HUES6 (cell line): ENCODE data around the gene PTPRU.

Source experiments
- H3K27ac ChIP-seq: 2 replicates; pipeline ENCODE4 v1.7.0; 2013; ENCODE audit warnings: low read depth, mild to moderate bottlenecking, low read length, inconsistent platforms
- H3K27me3 ChIP-seq: 2 replicates; pipeline ENCODE4 v1.6.1; 2013; ENCODE audit warnings: low read length; ENCODE audit not compliant: control insufficient read depth, insufficient read depth
- H3K36me3 ChIP-seq: 2 replicates; pipeline ENCODE4 v1.6.1; 2013; ENCODE audit warnings: low read length; ENCODE audit not compliant: control insufficient read depth, insufficient read depth
- H3K4me1 ChIP-seq: 2 replicates; pipeline ENCODE4 v1.6.1; 2013; ENCODE audit warnings: low read length; ENCODE audit not compliant: control insufficient read depth, insufficient read depth
- H3K4me3 ChIP-seq: 2 replicates; pipeline ENCODE4 v1.5.1; 2013; ENCODE audit warnings: low read depth, low read length
- H3K9ac ChIP-seq: one replicate; pipeline ENCODE4 v1.6.1; 2013; ENCODE audit warnings: mild to moderate bottlenecking, low read length
- H3K9me3 ChIP-seq: 2 replicates; pipeline ENCODE4 v1.6.1; 2013; ENCODE audit warnings: low read depth, low read length; ENCODE audit not compliant: control insufficient read depth, insufficient read depth

Gene PTPRU

DNA sequence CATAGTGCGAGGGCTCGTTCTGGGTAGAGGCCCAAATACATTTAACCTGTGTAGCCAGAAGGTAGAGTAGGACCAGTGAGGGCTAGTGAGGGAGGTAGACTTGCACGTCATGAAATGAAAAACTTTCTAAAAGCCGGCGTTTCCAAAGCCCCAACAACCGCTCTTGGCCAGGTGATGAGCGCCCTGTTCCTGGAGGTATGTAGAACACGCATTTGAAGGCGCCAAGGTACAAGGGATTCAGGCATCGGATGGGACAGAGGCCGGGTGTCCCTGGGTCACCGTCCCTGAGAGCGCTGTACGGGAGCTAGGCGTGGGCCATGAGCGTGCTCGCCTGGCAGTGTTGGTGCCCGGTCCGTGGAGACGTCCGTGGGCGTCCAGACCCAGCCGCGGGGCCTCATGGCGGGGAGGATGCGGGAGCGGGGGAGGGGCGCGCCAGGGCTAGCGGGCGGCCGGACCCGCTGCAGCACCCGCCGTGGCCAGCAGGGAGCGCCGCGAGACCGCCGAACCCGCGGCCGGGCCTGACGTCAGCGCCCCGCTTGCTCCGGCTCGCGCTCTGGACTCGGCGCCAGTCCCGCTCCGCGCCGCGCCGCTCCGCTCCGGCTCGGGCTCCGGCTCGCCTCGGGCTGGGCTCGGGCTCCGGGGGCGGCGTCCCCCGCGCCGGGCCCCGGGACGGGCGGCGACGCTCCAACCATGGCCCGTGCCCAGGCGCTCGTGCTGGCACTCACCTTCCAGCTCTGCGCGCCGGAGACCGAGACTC lies at the start of gene PTPRU:
Gene PTPRU, plus strand, starts transcription at position 568 of the 757 bp plus-strand sequence. Its CDS starts 123 bp downstream, at position 691.
- Histone ChIP-seq H3K36me3 (no peaks in the 10 kb centered on the region), H3K9me3 (no peaks in the 10 kb centered on the region), H3K27ac (no peak within 1 kb of the TSS), H3K4me3 (peak within 1 kb of the TSS; percentile 85), H3K9ac (peak within 1 kb of the TSS; percentile 53), H3K4me1 (peaks cover 34% of the 10 kb centered on the region), H3K27me3 (peaks cover 47% of the 10 kb centered on the region)

GRCh38 chr1:29186707-29187106 lies 49.6 kb upstream of the PTPRU start:
- Histone ChIP-seq H3K9me3 (peaks cover 3% of the 10 kb centered on the region; the same call in 1 of the 2 replicates), H3K36me3 (no peaks in the 10 kb centered on the region), H3K4me1 (peaks cover 20% of the 10 kb centered on the region), H3K4me3 (peak overlapping the region; percentile 10; the same call in 1 of the 2 replicates), H3K9ac (peak overlapping the region; percentile 79), H3K27me3 (no peaks in the 10 kb centered on the region), H3K27ac (peak overlapping the region; percentile 80)

GRCh38 chr1:29190718-29191117 lies 45.6 kb upstream of the PTPRU start:
- peaks cover 16% of the 10 kb centered on the region for H3K4me1 ChIP-seq
- H3K27ac ChIP-seq = no peak overlapping the region
- H3K4me3 ChIP-seq = no peak overlapping the region
- H3K27me3 ChIP-seq = no peaks in the 10 kb centered on the region
- H3K9ac ChIP-seq = no peak overlapping the region
- peaks cover 3% of the 10 kb centered on the region; the same call in 1 of the 2 replicates for H3K9me3 ChIP-seq
- H3K36me3 ChIP-seq = peaks cover 35% of the 10 kb centered on the region

DNA sequence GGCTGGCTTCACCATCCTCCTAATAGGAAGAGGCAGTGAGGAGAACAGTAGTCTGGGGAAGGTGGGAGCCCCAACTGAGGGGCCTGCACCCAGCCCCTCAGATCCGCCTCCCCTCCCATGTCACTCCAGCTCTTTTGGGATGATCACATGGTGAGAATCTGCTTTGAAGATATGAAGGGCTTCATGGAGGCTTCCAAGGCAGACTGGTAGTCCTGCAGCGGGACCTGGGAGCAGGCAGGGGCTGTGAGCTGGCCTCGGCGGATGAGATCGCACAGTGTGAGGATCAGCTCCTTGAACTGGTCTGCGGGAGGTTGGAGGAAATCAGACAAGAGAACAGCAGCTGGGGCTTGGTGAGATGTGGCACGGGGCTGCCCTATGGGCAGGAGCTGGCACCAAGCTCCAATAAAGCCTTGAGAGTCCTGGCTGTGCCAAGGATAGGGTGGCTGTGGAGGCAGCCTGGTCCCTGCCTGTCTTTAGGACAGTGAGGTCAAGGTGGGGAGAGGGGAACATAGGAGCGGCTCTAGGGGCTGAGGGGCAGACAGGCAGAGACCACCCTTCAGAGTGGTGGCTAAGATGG lies 42.4 kb upstream of the PTPRU start:
- Histone ChIP-seq H3K27me3 (no peaks in the 10 kb centered on the region), H3K36me3 (peaks cover 53% of the 10 kb centered on the region), H3K9ac (peak overlapping the region; percentile 15), H3K4me3 (no peak overlapping the region), H3K9me3 (peaks cover 3% of the 10 kb centered on the region; the same call in 1 of the 2 replicates), H3K4me1 (peaks cover 3% of the 10 kb centered on the region; the same call in 1 of the 2 replicates), H3K27ac (no peak overlapping the region)

GRCh38 chr1:29195881-29196291 lies 40.4 kb upstream of the PTPRU start:
- H3K27ac ChIP-seq = no peak overlapping the region
- H3K36me3 ChIP-seq = peaks cover 69% of the 10 kb centered on the region
- no peaks in the 10 kb centered on the region for H3K27me3 ChIP-seq
- H3K4me1 ChIP-seq = peaks cover 3% of the 10 kb centered on the region; the same call in 1 of the 2 replicates
- no peak overlapping the region for H3K9ac ChIP-seq
- no peak overlapping the region for H3K4me3 ChIP-seq
- peaks cover 3% of the 10 kb centered on the region; the same call in 1 of the 2 replicates for H3K9me3 ChIP-seq

DNA sequence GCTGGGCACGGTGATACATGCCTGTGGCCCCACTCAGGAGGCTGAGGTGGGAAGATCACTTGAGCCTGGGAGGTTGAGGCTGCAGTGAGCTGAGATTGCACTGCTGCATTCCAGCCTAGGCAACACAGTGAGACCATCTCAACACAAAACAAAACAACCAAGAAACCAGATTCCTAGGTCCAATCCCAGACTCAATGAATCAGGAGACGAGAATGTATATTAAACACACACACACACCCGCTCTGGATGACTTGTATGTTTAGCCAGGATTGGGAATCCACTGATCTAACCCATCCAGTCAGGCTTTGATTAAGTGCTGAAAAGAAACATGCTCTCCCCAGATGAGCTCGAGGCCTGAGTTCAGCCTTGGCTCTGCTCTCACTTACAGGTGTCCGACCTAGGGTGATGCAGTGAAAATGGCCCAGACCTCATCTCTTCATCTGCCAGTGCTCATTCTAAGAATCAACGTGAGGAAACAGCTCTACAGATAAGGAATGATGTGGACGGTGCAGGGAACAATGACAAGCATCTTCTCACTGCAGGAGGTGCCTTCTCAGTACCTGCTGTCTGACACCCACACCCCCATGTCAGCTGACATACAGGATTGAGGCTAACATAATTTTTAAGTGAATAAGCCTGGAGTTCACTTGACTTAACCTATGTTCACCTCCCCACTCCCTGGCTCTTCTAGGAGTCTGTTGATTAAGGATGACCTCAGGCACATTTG lies 39.3 kb upstream of the PTPRU start:
- no peak overlapping the region for H3K9ac ChIP-seq
- no peaks in the 10 kb centered on the region for H3K27me3 ChIP-seq
- no peak overlapping the region for H3K27ac ChIP-seq
- H3K4me1 ChIP-seq = peaks cover 3% of the 10 kb centered on the region; the same call in 1 of the 2 replicates
- peaks cover 80% of the 10 kb centered on the region for H3K36me3 ChIP-seq
- no peaks in the 10 kb centered on the region for H3K9me3 ChIP-seq
- no peak overlapping the region for H3K4me3 ChIP-seq

DNA sequence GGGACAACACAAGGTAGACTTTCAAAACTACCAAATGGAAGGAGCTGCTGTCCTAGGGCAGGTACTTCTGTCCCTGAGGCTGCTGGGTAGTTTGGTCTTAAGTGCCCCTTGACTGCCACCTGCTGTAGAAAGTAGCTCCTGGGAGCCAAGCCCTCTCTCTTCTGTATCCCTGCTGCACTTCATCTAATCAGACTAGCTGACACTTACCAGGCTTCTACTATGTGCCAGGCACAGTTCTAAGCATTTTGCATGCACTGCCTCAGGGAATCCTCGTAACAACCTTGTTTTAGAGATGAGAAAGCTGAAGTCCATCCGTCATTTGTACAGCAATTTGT lies 38.8 kb upstream of the PTPRU start:
- Histone ChIP-seq H3K4me1 (peaks cover 8% of the 10 kb centered on the region), H3K4me3 (no peak overlapping the region), H3K36me3 (peaks cover 81% of the 10 kb centered on the region), H3K9me3 (no peaks in the 10 kb centered on the region), H3K27me3 (no peaks in the 10 kb centered on the region), H3K9ac (no peak overlapping the region), H3K27ac (no peak overlapping the region)

GRCh38 chr1:29197993-29198392 lies 38.3 kb upstream of the PTPRU start:
- H3K4me1 ChIP-seq = peaks cover 10% of the 10 kb centered on the region
- H3K27ac ChIP-seq = no peak overlapping the region
- no peaks in the 10 kb centered on the region for H3K27me3 ChIP-seq
- no peaks in the 10 kb centered on the region for H3K9me3 ChIP-seq
- no peak overlapping the region for H3K9ac ChIP-seq
- no peak overlapping the region for H3K4me3 ChIP-seq
- H3K36me3 ChIP-seq = peaks cover 77% of the 10 kb centered on the region

GRCh38 chr1:29200906-29201594 lies 35.3 kb upstream of the PTPRU start:
- no peak overlapping the region for H3K9ac ChIP-seq
- H3K9me3 ChIP-seq = no peaks in the 10 kb centered on the region
- H3K27ac ChIP-seq = no peak overlapping the region
- H3K27me3 ChIP-seq = no peaks in the 10 kb centered on the region
- peaks cover 10% of the 10 kb centered on the region for H3K4me1 ChIP-seq
- peaks cover 64% of the 10 kb centered on the region for H3K36me3 ChIP-seq
- H3K4me3 ChIP-seq = no peak overlapping the region

- no peak overlapping the region for H3K4me3 ChIP-seq
- H3K27me3 ChIP-seq = no peaks in the 10 kb centered on the region
- H3K27ac ChIP-seq = peak overlapping the region; percentile 28; the same call in 1 of the 2 replicates
- H3K4me1 ChIP-seq = peaks cover 10% of the 10 kb centered on the region
- no peaks in the 10 kb centered on the region for H3K9me3 ChIP-seq
- peaks cover 68% of the 10 kb centered on the region for H3K36me3 ChIP-seq
- no peak overlapping the region for H3K9ac ChIP-seq
These were observed 34.7 kb upstream of the PTPRU start for GRCh38 chr1:29201595-29202051.
